Omental fat pad (tissue), 4 donors: Measurements from ENCODE around the gene SSBP3. TPM values are rescaled to one million over a fixed set of nuclear protein-coding genes. Genes with fewer than 3 reads are reported as not detected.

Source experiments
- ATAC-seq: fragments of 150-250 bp; one replicate; pipeline ENCODE4 v1.9.1; 2016; ENCODE audit warnings: mild to moderate bottlenecking, moderate library complexity; ENCODE audit not compliant: low FRiP score
- DNase-seq: peaks from one replicate; pipeline ENCODE4 v3.0.0-alpha.2; 2019; ENCODE audit warnings: low spot score
- CTCF ChIP-seq, 3 donors: fragments of 450-650 bp; IDR thresholded peaks; one replicate each; pipeline ENCODE4 v1.5.1; 2016 to 2017; ENCODE audit warnings: antibody characterized with exemption in 3 of 3, mild to moderate bottlenecking in 3 of 3, moderate library complexity in 2 of 3
- total RNA-seq, 4 donors: library from RNA; depleted of rRNA; stranded (reverse); fragments of >200 nt; gene quantifications; one replicate each; pipeline ENCODE4 v1.1.0, GENCODE V29; 2016

The SSBP3 gene
- total RNA-seq, 4 donors from 2014 or later: 21.0 to 32.6 (median 22.9) TPM

GRCh38 chr1:54384471-54384870 is 21.7 kb downstream of the SSBP3 start:
- ATAC-seq: no peak
- DNase-seq: no peak
- TF ChIP-seq CTCF (IDR thresholded peaks at IDR 0.05): no peak

- TF ChIP-seq CTCF (IDR thresholded peaks at IDR 0.05): no peak
- DNase-seq (no peak), ATAC-seq (no peak)
These were observed 24.7 kb downstream of the SSBP3 start for GRCh38 chr1:54381524-54381923.

GRCh38 chr1:54380290-54380882 is 25.8 kb downstream of the SSBP3 start:
- TF ChIP-seq CTCF (IDR thresholded peaks at IDR 0.05): no peak
- ATAC-seq (no peak), DNase-seq (no peak)

GRCh38 chr1:54379555-54380289 is 26.5 kb downstream of the SSBP3 start:
- ATAC-seq (no peak), DNase-seq (no peak)
- no peak for TF ChIP-seq CTCF (IDR thresholded peaks at IDR 0.05)

GRCh38 chr1:54378874-54379554 is 27.2 kb downstream of the SSBP3 start:
- TF ChIP-seq CTCF (IDR thresholded peaks at IDR 0.05): no peak
- DNase-seq (no peak), ATAC-seq (no peak)

- DNase-seq: no peak
- no peak for ATAC-seq
- no peak for TF ChIP-seq CTCF (IDR thresholded peaks at IDR 0.05)
These were observed 27.9 kb downstream of the SSBP3 start for GRCh38 chr1:54378157-54378873.
